Right lobe of liver (tissue), 6 donors: ENCODE results near the gene RAB1B. TPM values are rescaled to one million over a fixed set of nuclear protein-coding genes. Genes with fewer than 3 reads are reported as not detected.
A peak's percentile ranks its signal among the peaks of the same experiment; 100 is the strongest.

Experiments
- ATAC-seq, 4 donors: fragments of 200-7000 bp; cut with Tn5 transposase; one replicate each; pipeline ENCODE4 v1.9.1; 2020; ENCODE audit warnings: mild to moderate bottlenecking in 4 of 4, moderate library complexity in 4 of 4
- DNase-seq, 3 donors: peaks; one replicate each; pipeline ENCODE4 v3.0.0-alpha.2; 2020
- H3K27ac ChIP-seq, 3 donors: fragments of 200-600 bp; one replicate each; pipeline ENCODE4 v1.8.0; 2022
- H3K27me3 ChIP-seq, 2 donors: fragments of 200-600 bp; one replicate each; pipeline ENCODE4 v1.8.0; 2022
- H3K36me3 ChIP-seq, 4 donors: fragments of 200-600 bp; sonication (generic) in 1 of 4; one replicate each; pipeline versions ENCODE4 v1.5.1 to v1.8.0; 2017 to 2022; ENCODE audit warnings: control low read depth in 1 of 4
- H3K4me1 ChIP-seq, 4 donors: fragments of 200-600 bp; sonication (generic) in 1 of 4; one replicate each; pipeline versions ENCODE4 v1.5.1 to v1.8.0; 2017 to 2022; ENCODE audit warnings: control low read depth in 1 of 4
- H3K4me3 ChIP-seq, 3 donors: fragments of 200-600 bp; one replicate each; pipeline ENCODE4 v1.8.0; 2022
- H3K9me3 ChIP-seq, 4 donors: fragments of 200-600 bp; sonication (generic) in 1 of 4; one replicate each; pipeline versions ENCODE4 v1.5.1 to v1.8.0; 2017 to 2022; ENCODE audit warnings: control low read depth in 1 of 4
- POLR2A ChIP-seq: fragments of 450-650 bp; IDR thresholded peaks from one replicate; pipeline ENCODE4 v1.6.1; 2017; ENCODE audit warnings: antibody characterized with exemption, mild to moderate bottlenecking
- WGBS: methylation state at CpG from one replicate; pipeline ENCODE4 v1.1.6; 2018; ENCODE audit warnings: low coverage, low lambda C conversion rate; ENCODE audit not compliant: insufficient coverage; ENCODE audit errors: missing lambda C conversion rate; 5-methylcytosine and 5-hydroxymethylcytosine counted together
- intact Hi-C, 2 donors: fragments of 100-400 bp; cut with DNase I; formaldehyde crosslinking; loops; one replicate each; pipeline versions ENCODE4 v1.11.2 to v1.14.1; 2022
- total RNA-seq, 6 experiments: library from RNA; depleted of rRNA in 2 of 6; stranded (reverse); fragments of >200 nt in 2 of 6; fragmentation: NEBNext Ultra II Directional in 3 of 6; extraction: Animal tissue kit (Norgen Biotek cat#: 25700) in 3 of 6; gene quantifications; one replicate each; pipeline versions ENCODE4 v1.1.0 to v1.2.4, GENCODE V29; 2016 to 2023
- TF ChIP-seq, protein P1 (sequence below), 4 donors: fragments of 200-600 bp in 3 of 4; fragments of 450-650 bp in 1 of 4; IDR thresholded peaks; one replicate each; pipeline versions ENCODE4 v1.5.1 to v1.8.0; 2016 to 2022; ENCODE audit warnings: antibody characterized with exemption in 4 of 4, mild to moderate bottlenecking in 2 of 4
- donor health status: DM: no; HTN: yes; CAD: no.
- donor health status: DM: no; HTN: no; CAD: no.
- donor health status: DM: no; HTN: no; CAD: no.
- donor health status: DM: no; HTN: yes; CAD: no.
- donor health status: DM: no; HTN: yes; CAD: no.

The RAB1B gene
- total RNA-seq, 6 experiments from 2014 or later = 52.3 to 69.0 (median 59.6) TPM

DNA sequence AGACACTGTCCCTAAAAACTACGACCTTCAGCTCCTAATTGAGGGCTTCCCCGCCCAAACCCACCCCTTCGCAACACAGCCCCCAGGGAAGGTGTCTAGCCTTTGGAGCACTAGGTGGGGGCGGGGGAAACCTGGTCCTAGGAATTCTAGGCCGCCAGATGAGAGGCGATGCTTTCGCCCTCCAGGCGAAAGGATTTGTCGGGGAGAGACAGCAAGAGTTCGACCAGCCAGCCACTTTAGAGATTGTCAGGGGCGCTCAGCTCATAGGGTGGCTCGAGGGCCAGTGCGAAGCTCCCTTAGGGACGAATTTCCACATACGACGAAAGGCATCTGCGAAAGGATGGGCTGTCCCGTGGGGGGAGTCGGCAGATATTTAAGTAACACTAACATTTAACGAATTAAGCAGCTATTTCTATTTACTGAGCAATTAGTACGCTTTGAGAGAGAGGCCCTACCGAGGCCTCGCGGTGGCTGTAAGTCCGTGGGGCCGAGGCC is 43.1 kb downstream of the RAB1B start:
- Histone ChIP-seq H3K9me3 (no peaks in the 10 kb centered on the region), H3K4me3 (peak overlapping the region; percentile 46 to 53 (median 52)), H3K4me1 (peaks cover 0 to 6% (median 3%) of the 10 kb centered on the region in 4 donors), H3K27ac (peak overlapping the region; percentile 57 to 78 (median 71)), H3K36me3 (no peaks in the 10 kb centered on the region), H3K27me3 (no peaks in the 10 kb centered on the region)
- 6% methylated on average over 10 of the region's 26 CpGs for WGBS
- intact Hi-C loops = no loop called here
- TF ChIP-seq, protein P1, sequence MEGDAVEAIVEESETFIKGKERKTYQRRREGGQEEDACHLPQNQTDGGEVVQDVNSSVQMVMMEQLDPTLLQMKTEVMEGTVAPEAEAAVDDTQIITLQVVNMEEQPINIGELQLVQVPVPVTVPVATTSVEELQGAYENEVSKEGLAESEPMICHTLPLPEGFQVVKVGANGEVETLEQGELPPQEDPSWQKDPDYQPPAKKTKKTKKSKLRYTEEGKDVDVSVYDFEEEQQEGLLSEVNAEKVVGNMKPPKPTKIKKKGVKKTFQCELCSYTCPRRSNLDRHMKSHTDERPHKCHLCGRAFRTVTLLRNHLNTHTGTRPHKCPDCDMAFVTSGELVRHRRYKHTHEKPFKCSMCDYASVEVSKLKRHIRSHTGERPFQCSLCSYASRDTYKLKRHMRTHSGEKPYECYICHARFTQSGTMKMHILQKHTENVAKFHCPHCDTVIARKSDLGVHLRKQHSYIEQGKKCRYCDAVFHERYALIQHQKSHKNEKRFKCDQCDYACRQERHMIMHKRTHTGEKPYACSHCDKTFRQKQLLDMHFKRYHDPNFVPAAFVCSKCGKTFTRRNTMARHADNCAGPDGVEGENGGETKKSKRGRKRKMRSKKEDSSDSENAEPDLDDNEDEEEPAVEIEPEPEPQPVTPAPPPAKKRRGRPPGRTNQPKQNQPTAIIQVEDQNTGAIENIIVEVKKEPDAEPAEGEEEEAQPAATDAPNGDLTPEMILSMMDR (IDR thresholded peaks at IDR 0.05) = peak in 1 of 4 donors; percentile 93
- TF ChIP-seq POLR2A = no peak
- no peak for DNase-seq
- no peak for ATAC-seq

DNA sequence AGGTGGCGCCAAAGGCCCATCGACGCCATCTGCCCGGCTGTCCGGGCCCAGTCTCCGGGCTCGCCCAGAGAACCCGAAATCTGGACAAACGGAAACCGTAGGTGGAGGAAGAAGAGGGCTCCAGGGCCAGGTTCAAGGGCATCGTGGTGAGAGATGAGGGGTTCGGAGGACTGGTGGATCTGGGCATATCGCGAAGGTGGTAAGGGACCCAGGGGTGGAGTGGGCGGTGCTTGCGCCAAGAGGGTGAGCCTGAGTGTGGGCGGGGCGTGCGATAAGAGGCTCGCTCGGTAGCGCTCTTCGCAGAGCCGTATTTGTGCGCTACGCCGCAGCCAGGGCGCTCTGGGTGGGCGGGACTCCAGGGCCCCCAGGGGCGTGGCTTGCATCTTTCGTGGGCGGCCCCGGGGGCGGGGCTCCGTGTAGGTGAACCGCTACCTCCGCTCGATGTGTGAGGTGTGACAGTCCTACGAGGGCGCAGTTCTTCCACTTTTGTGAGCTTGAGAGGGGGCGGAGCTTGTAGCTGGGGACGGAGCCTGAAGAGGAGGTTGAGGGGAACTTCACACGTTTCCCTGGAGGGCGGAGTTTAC is 43.6 kb downstream of the RAB1B start:
- Histone ChIP-seq H3K27ac (peak overlapping the region; percentile 57 to 78 (median 71)), H3K4me3 (peak overlapping the region; percentile 46 to 53 (median 52)), H3K36me3 (no peaks in the 10 kb centered on the region), H3K27me3 (no peaks in the 10 kb centered on the region), H3K4me1 (peaks cover 0 to 6% (median 3%) of the 10 kb centered on the region in 4 donors), H3K9me3 (no peaks in the 10 kb centered on the region)
- ATAC-seq = peak; percentile 83 to 89 (median 84)
- intact Hi-C loops = no loop called here
- TF ChIP-seq, protein P1 (IDR thresholded peaks at IDR 0.05) = peak in 3 of 4 donors; percentile 91 to 95 (median 95)
- peak; percentile 59 for TF ChIP-seq POLR2A
- WGBS = 0% methylated on average over 14 of the region's 44 CpGs
- peak; percentile 94 to 96 (median 95) for DNase-seq

DNA sequence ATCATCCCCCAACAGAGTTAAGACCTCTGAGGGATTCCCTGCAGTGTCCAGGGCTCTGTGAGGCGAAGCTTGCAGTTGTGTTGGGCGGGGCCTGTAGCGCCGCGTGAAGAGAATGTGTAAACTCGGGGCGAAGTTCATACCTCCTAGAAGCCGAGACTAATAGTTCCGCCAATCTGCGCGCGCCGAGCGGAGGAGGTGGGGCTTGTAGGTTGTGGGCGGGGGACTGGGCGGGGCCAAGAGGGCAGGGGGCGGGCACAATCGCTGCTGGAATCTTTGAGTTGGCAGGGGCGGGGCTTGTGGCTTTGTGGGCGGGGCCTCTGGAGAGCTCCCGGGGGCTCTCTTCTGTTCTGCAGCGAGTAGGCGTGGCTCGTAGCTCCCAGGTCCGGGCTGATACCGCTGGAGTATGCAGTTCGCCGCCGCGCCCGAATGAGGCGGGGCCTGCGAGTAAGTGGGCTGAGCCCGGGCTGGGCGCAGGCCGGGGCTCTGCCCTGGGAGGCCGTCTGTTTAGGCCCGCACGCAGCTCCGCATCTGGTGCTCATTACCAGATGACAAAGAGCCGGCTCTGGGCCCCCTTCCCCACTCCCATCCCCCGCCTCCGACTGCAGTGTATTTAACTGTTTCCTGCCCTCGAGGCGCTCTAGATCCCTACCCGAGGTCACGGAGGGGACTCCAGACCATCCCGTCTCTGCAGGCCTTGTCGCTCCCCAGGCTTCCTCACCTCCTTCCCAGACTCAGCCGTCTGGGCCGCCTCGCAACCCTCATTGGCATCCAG is 44.3 kb downstream of the RAB1B start:
- ATAC-seq = peak; percentile 82 to 88 (median 85)
- peak overlapping the region; percentile 57 to 78 (median 72) for H3K27ac ChIP-seq
- H3K27me3 ChIP-seq = no peaks in the 10 kb centered on the region
- 36% methylated on average over 8 of the region's 52 CpGs for WGBS
- H3K4me1 ChIP-seq = peaks cover 0 to 9% (median 3%) of the 10 kb centered on the region in 4 donors
- peak; percentile 99 for DNase-seq
- no peaks in the 10 kb centered on the region for H3K9me3 ChIP-seq
- peak; percentile 28 for TF ChIP-seq POLR2A
- TF ChIP-seq, protein P1 (IDR thresholded peaks at IDR 0.05) = no peak
- no peaks in the 10 kb centered on the region for H3K36me3 ChIP-seq
- H3K4me3 ChIP-seq = peak overlapping the region; percentile 46 to 53 (median 52)
- intact Hi-C loops = no loop called here

DNA sequence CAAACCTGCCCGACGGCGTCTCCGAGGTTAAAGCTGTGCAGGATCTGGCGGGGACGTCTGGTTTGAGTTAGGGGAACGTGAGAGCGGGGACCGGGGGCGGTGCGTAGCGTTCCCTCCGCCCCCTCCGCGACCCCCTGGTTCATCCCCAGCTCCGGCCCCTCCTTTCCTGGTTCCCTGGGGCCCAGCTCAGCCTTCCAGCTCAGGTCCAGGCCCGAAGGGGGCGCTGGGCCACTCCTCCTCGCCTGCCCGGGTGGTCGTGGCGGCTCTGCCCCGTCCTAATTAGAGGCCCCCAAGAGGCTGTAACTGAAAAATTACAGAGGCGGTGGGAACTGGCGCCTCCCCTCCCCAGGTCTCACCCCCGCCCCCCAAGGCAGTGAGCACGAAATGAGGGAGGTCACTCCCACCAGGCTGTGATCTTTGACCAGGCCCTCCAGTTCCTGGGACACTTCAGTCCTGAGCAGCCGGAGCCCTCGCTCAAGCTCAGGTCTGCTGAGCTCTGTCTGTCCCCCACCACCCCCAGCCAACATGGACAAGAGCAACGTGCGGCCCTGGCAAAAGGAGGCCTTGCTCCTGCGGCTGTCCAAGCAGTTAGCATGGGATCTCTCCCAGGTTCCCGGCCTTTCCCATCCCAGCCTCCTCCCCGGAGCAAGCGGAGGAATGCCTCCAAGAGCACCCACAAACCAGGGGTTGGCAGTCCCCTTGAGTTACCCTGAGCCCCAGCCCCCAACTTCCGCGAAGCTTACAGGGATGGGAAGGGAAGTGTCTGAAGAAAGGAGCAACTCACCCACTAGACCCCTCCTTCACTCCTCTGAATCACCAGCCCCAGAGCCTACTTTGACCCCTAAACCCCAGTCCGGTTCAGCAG is 45.1 kb downstream of the RAB1B start:
- intact Hi-C loops = no loop called here
- peaks cover 0 to 15% (median 7%) of the 10 kb centered on the region in 4 donors for H3K4me1 ChIP-seq
- no peaks in the 10 kb centered on the region for H3K36me3 ChIP-seq
- peak overlapping the region; percentile 6 to 72 (median 57) for H3K27ac ChIP-seq
- ATAC-seq (no peak), DNase-seq (peak in 1 of 3 donors; percentile 64)
- TF ChIP-seq, protein P1 (IDR thresholded peaks at IDR 0.05) = no peak
- no peak for TF ChIP-seq POLR2A
- WGBS = 46% methylated on average over 7 of the region's 38 CpGs
- no peaks in the 10 kb centered on the region for H3K27me3 ChIP-seq
- no peaks in the 10 kb centered on the region for H3K9me3 ChIP-seq
- H3K4me3 ChIP-seq = peak overlapping the region; percentile 5 to 36 (median 31)
